ENCODE data around the gene NNMT. TPM values are rescaled to one million over a fixed set of nuclear protein-coding genes. Genes with fewer than 3 reads are reported as not detected.

NNMT gene
- total RNA-seq, 4 donors from 2014 or later = 157 to 968 (median 541) TPM

- Histone ChIP-seq H3K36me3 (peaks cover 0 to 6% of the 10 kb centered on the region in 2 donors), H3K27me3 (no peaks in the 10 kb centered on the region), H3K4me1 (peaks cover 34 to 41% of the 10 kb centered on the region in 2 donors), H3K9me3 (no peaks in the 10 kb centered on the region), H3K27ac (peak overlapping the region; percentile 68 to 83 (median 78)), H3K4me3 (no peak overlapping the region)
- no peak for DNase-seq
- in situ Hi-C loops (cut with MboI; ENCODE audit: low sequenced_read_pairs in 4 of 4) (loop anchor here in 2 of 4 donors (25.0 kb wide), 1 partner anchor 406 kb away; the partner anchor contains the start of gene USP28 (in 2 of the 2)), intact Hi-C loops (cut with DNase I; ENCODE audit: low total_unique reads) (no loop called here)
- TF ChIP-seq, protein P1, sequence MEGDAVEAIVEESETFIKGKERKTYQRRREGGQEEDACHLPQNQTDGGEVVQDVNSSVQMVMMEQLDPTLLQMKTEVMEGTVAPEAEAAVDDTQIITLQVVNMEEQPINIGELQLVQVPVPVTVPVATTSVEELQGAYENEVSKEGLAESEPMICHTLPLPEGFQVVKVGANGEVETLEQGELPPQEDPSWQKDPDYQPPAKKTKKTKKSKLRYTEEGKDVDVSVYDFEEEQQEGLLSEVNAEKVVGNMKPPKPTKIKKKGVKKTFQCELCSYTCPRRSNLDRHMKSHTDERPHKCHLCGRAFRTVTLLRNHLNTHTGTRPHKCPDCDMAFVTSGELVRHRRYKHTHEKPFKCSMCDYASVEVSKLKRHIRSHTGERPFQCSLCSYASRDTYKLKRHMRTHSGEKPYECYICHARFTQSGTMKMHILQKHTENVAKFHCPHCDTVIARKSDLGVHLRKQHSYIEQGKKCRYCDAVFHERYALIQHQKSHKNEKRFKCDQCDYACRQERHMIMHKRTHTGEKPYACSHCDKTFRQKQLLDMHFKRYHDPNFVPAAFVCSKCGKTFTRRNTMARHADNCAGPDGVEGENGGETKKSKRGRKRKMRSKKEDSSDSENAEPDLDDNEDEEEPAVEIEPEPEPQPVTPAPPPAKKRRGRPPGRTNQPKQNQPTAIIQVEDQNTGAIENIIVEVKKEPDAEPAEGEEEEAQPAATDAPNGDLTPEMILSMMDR (IDR thresholded peaks at IDR 0.05 in 4 of 5, conservative IDR thresholded peaks at IDR 0.05 in 1 of 5) = no peak
- TF ChIP-seq POLR2A (IDR thresholded peaks at IDR 0.05) = no peak
- ATAC-seq = no peak
Measured at GRCh38 chr11:114293201-114293711, 2.9 kb upstream of the NNMT start.

- Histone ChIP-seq H3K36me3 (peaks cover 0 to 25% of the 10 kb centered on the region in 2 donors), H3K4me3 (peak overlapping the region; percentile 47 to 62 (median 52)), H3K4me1 (peaks cover 23 to 30% of the 10 kb centered on the region in 2 donors), H3K9me3 (no peaks in the 10 kb centered on the region), H3K27me3 (no peaks in the 10 kb centered on the region), H3K27ac (peak overlapping the region; percentile 68 to 83 (median 78))
- ATAC-seq (peak in 1 of 2 donors; percentile 9), DNase-seq (no peak)
- in situ Hi-C loops (cut with MboI; ENCODE audit: low sequenced_read_pairs in 4 of 4) (loop anchor here in 2 of 4 donors (25.0 kb wide), 1 partner anchor 409 kb away; the partner anchor contains the start of gene USP28 (in 2 of the 2)), intact Hi-C loops (cut with DNase I; ENCODE audit: low total_unique reads) (loop anchor here (5.0 kb wide), 1 partner anchor 134 kb away; no protein-coding TSS in a partner anchor)
- TF ChIP-seq, protein P1 (IDR thresholded peaks at IDR 0.05 in 4 of 5, conservative IDR thresholded peaks at IDR 0.05 in 1 of 5) = no peak
- peak in 1 of 2 donors; percentile 37 for TF ChIP-seq POLR2A (IDR thresholded peaks at IDR 0.05)
Measured at GRCh38 chr11:114296605-114297372, 590 bp downstream of the NNMT start.

- Histone ChIP-seq H3K27me3 (no peaks in the 10 kb centered on the region), H3K36me3 (peaks cover 0 to 32% of the 10 kb centered on the region in 2 donors), H3K9me3 (peaks cover 0 to 3% (median 0%) of the 10 kb centered on the region in 3 donors), H3K4me1 (peaks cover 11 to 21% of the 10 kb centered on the region in 2 donors), H3K27ac (peak overlapping the region; percentile 68 to 83 (median 78)), H3K4me3 (peak overlapping the region; percentile 47 to 62 (median 52))
- no peak for TF ChIP-seq POLR2A (IDR thresholded peaks at IDR 0.05)
- TF ChIP-seq, protein P1 (IDR thresholded peaks at IDR 0.05 in 4 of 5, conservative IDR thresholded peaks at IDR 0.05 in 1 of 5) = no peak
- DNase-seq (no peak), ATAC-seq (no peak)
- in situ Hi-C loops (cut with MboI; ENCODE audit: low sequenced_read_pairs in 4 of 4) = loop anchor here in 2 of 4 donors (25.0 kb wide), 1 partner anchor 411 kb away; the partner anchor contains the start of gene USP28 (in 2 of the 2)
- intact Hi-C loops (cut with DNase I; ENCODE audit: low total_unique reads) = loop anchor here (5.0 kb wide), 1 partner anchor 136 kb away; no protein-coding TSS in a partner anchor
Measured at GRCh38 chr11:114297806-114298709, 1.9 kb downstream of the NNMT start.

DNA sequence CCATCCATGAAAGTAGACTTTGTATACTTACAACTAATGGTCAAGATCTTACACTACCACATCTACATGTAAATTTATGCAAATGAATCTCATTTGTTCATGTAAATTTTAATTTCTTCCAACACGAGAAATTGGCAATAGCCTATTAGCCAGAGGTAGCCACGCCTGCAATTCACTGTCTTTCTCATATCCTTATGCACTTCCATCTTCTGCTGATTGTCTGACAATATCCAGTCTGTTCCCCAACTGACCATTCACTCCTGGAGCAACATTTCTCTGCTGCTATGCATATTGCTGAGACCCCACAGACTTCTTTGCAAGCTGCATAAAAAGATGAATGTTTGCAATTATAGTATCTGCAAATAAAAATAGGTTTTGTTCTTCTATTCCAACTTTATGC, 2.5 kb downstream of the NNMT start:
- peak overlapping the region in 3 of 4 donors; percentile 73 to 83 (median 83) for H3K27ac ChIP-seq
- ATAC-seq (no peak), DNase-seq (no peak)
- H3K27me3 ChIP-seq = no peaks in the 10 kb centered on the region
- intact Hi-C loops (cut with DNase I; ENCODE audit: low total_unique reads) = loop anchor here (5.0 kb wide), 1 partner anchor 136 kb away; no protein-coding TSS in a partner anchor
- peaks cover 7 to 20% of the 10 kb centered on the region in 2 donors for H3K4me1 ChIP-seq
- peak overlapping the region; percentile 47 to 62 (median 52) for H3K4me3 ChIP-seq
- TF ChIP-seq POLR2A (IDR thresholded peaks at IDR 0.05) = no peak
- TF ChIP-seq, protein P1 (IDR thresholded peaks at IDR 0.05 in 4 of 5, conservative IDR thresholded peaks at IDR 0.05 in 1 of 5) = no peak
- H3K9me3 ChIP-seq = peaks cover 0 to 3% (median 0%) of the 10 kb centered on the region in 3 donors
- in situ Hi-C loops (cut with MboI; ENCODE audit: low sequenced_read_pairs in 4 of 4) = loop anchor here in 2 of 4 donors (25.0 kb wide), 1 partner anchor 411 kb away; the partner anchor contains the start of gene USP28 (in 2 of the 2)
- H3K36me3 ChIP-seq = peaks cover 0 to 32% of the 10 kb centered on the region in 2 donors

All from gastrocnemius medialis (tissue), 4 donors.